GM12878 (cell line): ENCODE results near the gene SWI5. TPM values are rescaled to one million over a fixed set of nuclear protein-coding genes. Genes with fewer than 3 reads are reported as not detected.

Experiments
- BCL11A ChIP-seq: IDR thresholded peaks from 2 replicates; pipeline ENCODE4 v1.6.1; 2011; ENCODE audit warnings: low read depth, low read length
- BCLAF1 ChIP-seq: fragments of 450-650 bp; IDR thresholded peaks from 2 replicates; pipeline ENCODE4 v1.6.1; 2017; ENCODE audit warnings: antibody characterized with exemption, mild to moderate bottlenecking, moderate library complexity
- CHD4 ChIP-seq: fragments of 200-600 bp; sonication (generic); IDR thresholded peaks from 2 replicates; pipeline ENCODE4 v1.6.1; 2016; ENCODE audit warnings: mild to moderate bottlenecking
- CREB1 ChIP-seq: IDR thresholded peaks from 2 replicates; pipeline ENCODE4 v1.6.1; 2012; ENCODE audit warnings: low read depth, mild to moderate bottlenecking, inconsistent platforms
- DPF2 ChIP-seq: fragments of 450-650 bp; IDR thresholded peaks from 2 replicates; pipeline ENCODE4 v1.6.1; 2017; ENCODE audit warnings: mild to moderate bottlenecking
- EED ChIP-seq: sonication (generic); IDR thresholded peaks from 2 replicates; pipeline ENCODE4 v1.6.1; 2016; ENCODE audit warnings: antibody characterized with exemption, low read depth
- EGR1 ChIP-seq, 2 experiments: IDR thresholded peaks; 1 replicate in 1 of 2; 2 replicates in 1 of 2; pipeline ENCODE4 v1.6.1; 2011 to 2012; ENCODE audit warnings: low read depth in 2 of 2, low read length in 2 of 2, borderline replicate concordance in 1 of 2, mild to moderate bottlenecking in 1 of 2, moderate library complexity in 1 of 2
- HDAC6 ChIP-seq: fragments of 200-600 bp; sonication (generic); IDR thresholded peaks from one replicate; pipeline ENCODE4 v1.8.0; 2017; ENCODE audit warnings: antibody characterized with exemption; ENCODE audit not compliant: unreplicated experiment
- JUNB ChIP-seq: IDR thresholded peaks from 2 replicates; pipeline ENCODE4 v1.6.1; 2016; ENCODE audit warnings: antibody characterized with exemption, mild to moderate bottlenecking
- LARP7 ChIP-seq: fragments of 450-650 bp; IDR thresholded peaks from 2 replicates; pipeline ENCODE4 v1.6.1; 2017; ENCODE audit warnings: mild to moderate bottlenecking
- MTA2 ChIP-seq: fragments of 450-650 bp; IDR thresholded peaks from 2 replicates; pipeline ENCODE4 v1.6.1; 2016; ENCODE audit warnings: low read depth, mild to moderate bottlenecking, moderate library complexity
- MTA3 ChIP-seq: IDR thresholded peaks from 2 replicates; pipeline ENCODE4 v1.6.1; 2012; ENCODE audit warnings: low read length, inconsistent platforms, borderline replicate concordance
- PAX5 ChIP-seq: IDR thresholded peaks from 2 replicates; pipeline ENCODE4 v1.6.1; 2011; ENCODE audit warnings: low read depth, low read length, borderline replicate concordance
- PKNOX1 ChIP-seq: fragments of 450-650 bp; IDR thresholded peaks from 2 replicates; pipeline ENCODE4 v1.6.1; 2016; ENCODE audit warnings: mild to moderate bottlenecking
- RAD51 ChIP-seq: fragments of 450-650 bp; IDR thresholded peaks from 2 replicates; pipeline ENCODE4 v1.6.1; 2016; ENCODE audit warnings: moderate library complexity, mild to moderate bottlenecking, inconsistent platforms
- RFX5 ChIP-seq: IDR thresholded peaks from 2 replicates; pipeline ENCODE4 v1.6.1; 2011; ENCODE audit warnings: low read depth, low read length, improper control_type of control experiment
- SREBF2 ChIP-seq: IDR thresholded peaks from 2 replicates; pipeline ENCODE4 v1.6.1; 2012; ENCODE audit warnings: mild to moderate bottlenecking, low read length
- ZBTB4 ChIP-seq: fragments of 450-650 bp; formaldehyde crosslinking; IDR thresholded peaks from 2 replicates; pipeline ENCODE4 v1.4.0; 2022; ENCODE audit warnings: mild to moderate bottlenecking, moderate library complexity
- ZNF384 ChIP-seq: IDR thresholded peaks from 2 replicates; pipeline ENCODE4 v1.6.1; 2012; ENCODE audit warnings: low read depth, mild to moderate bottlenecking, low read length, improper control_type of control experiment, borderline replicate concordance
- polyA plus RNA-seq, 11 experiments: library from polyadenylated mRNA; depleted of rRNA in 4 of 11; unstranded in 6 of 11; stranded (reverse) in 5 of 11; fragments of >200 nt; fragmentation: Nextera tagmentation in 4 of 11; fragmentation: Illumina TruSeq in 1 of 11; extraction: Ambion mirVana in 4 of 11; extraction: Trizol in 1 of 11; gene quantifications; 1 replicate in 1 of 11; 2 replicates in 10 of 11; pipeline versions ENCODE4 v1.2.1 to v1.2.3, GENCODE V29; 2011 to 2016; ENCODE audit warnings: inconsistent platforms in 2 of 11, missing spikeins in 2 of 11, low read depth in 1 of 11
- total RNA-seq, 4 experiments: library from RNA; depleted of rRNA in 3 of 4; stranded (reverse); fragments of >200 nt in 3 of 4; fragmentation: Illumina TruSeq in 1 of 4; extraction: Trizol in 1 of 4; gene quantifications; 2 replicates each; pipeline versions ENCODE4 v1.2.1 to v1.2.3, GENCODE V29; 2013 to 2021
- TF ChIP-seq, protein P1 (sequence below), 3 experiments: IDR thresholded peaks in 2 of 3; conservative IDR thresholded peaks in 1 of 3; 2 replicates each; pipeline ENCODE4 v1.5.1; 2011; ENCODE audit warnings: low read depth in 3 of 3, low read length in 3 of 3, mild to moderate bottlenecking in 3 of 3, control low read depth in 2 of 3, moderate library complexity in 2 of 3, inconsistent platforms in 1 of 3, mixed read lengths in 1 of 3; ENCODE audit not compliant: control insufficient read depth in 2 of 3, insufficient read depth in 1 of 3; ENCODE audit errors: extremely low read depth in 1 of 3
- TF ChIP-seq, protein P2 (sequence below): fragments of 450-650 bp; IDR thresholded peaks from 2 replicates; pipeline ENCODE4 v1.6.1; 2018; ENCODE audit warnings: borderline replicate concordance, mild to moderate bottlenecking; ENCODE audit not compliant: partially characterized antibody

The SWI5 gene
- total and polyA plus RNA-seq, 10 of the 15 experiments (the other 5 are each of a cell fraction or from before 2014, with no cell fraction given): 13.3 to 36.2 (median 18.1) TPM

DNA sequence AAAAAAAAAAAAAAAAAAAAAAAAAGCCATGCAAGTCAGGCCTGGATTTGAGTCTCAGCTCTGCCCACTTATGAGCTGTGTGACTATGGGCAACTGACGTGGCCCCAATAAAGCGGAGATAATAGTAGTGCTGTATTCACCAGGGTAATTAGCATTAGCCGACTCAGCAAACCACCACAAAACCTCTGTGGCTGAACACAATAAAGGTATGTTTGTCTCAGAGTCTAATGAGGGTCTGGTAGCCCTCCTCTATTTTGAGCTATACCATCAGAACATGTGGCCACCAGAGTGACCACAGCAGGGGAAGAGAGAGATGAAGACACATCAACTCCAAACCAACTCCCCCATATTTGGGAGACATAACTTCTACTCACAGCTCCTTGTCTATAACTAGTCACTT, 15.9 kb downstream of the SWI5 start (continued):
- TF ChIP-seq RFX5 (no peak), HDAC6 (no peak), EGR1 (IDR thresholded peaks at IDR 0.05; ENCODE audit: borderline replicate concordance in 1 of 2, low read depth in 2 of 2, low read length in 2 of 2) (no peak), ZNF384 (peak; percentile 72), EED (no peak), CHD4 (no peak), SREBF2 (no peak), BCL11A (peak; percentile 66; the same call in 1 of the 2 replicates), PKNOX1 (no peak), RAD51 (peak; percentile 23; the same call in 1 of the 2 replicates), DPF2 (0 out of 2 replicates have a peak, but pooled peaks have one; percentile 32), MTA2 (peak; percentile 94), PAX5 (no peak), ZBTB4 (CRISPR knock-in tag) (no peak), LARP7 (no peak), CREB1 (no peak), JUNB (no peak), MTA3 (no peak), BCLAF1 (no peak)
- TF ChIP-seq, protein P1, sequence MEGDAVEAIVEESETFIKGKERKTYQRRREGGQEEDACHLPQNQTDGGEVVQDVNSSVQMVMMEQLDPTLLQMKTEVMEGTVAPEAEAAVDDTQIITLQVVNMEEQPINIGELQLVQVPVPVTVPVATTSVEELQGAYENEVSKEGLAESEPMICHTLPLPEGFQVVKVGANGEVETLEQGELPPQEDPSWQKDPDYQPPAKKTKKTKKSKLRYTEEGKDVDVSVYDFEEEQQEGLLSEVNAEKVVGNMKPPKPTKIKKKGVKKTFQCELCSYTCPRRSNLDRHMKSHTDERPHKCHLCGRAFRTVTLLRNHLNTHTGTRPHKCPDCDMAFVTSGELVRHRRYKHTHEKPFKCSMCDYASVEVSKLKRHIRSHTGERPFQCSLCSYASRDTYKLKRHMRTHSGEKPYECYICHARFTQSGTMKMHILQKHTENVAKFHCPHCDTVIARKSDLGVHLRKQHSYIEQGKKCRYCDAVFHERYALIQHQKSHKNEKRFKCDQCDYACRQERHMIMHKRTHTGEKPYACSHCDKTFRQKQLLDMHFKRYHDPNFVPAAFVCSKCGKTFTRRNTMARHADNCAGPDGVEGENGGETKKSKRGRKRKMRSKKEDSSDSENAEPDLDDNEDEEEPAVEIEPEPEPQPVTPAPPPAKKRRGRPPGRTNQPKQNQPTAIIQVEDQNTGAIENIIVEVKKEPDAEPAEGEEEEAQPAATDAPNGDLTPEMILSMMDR (IDR thresholded peaks at IDR 0.05 in 2 of 3, conservative IDR thresholded peaks at IDR 0.05 in 1 of 3; ENCODE audit: control insufficient read depth in 2 of 3, extremely low read depth in 1 of 3, insufficient read depth in 1 of 3, low read depth in 3 of 3, low read length in 3 of 3): no peak
- TF ChIP-seq, protein P2, sequence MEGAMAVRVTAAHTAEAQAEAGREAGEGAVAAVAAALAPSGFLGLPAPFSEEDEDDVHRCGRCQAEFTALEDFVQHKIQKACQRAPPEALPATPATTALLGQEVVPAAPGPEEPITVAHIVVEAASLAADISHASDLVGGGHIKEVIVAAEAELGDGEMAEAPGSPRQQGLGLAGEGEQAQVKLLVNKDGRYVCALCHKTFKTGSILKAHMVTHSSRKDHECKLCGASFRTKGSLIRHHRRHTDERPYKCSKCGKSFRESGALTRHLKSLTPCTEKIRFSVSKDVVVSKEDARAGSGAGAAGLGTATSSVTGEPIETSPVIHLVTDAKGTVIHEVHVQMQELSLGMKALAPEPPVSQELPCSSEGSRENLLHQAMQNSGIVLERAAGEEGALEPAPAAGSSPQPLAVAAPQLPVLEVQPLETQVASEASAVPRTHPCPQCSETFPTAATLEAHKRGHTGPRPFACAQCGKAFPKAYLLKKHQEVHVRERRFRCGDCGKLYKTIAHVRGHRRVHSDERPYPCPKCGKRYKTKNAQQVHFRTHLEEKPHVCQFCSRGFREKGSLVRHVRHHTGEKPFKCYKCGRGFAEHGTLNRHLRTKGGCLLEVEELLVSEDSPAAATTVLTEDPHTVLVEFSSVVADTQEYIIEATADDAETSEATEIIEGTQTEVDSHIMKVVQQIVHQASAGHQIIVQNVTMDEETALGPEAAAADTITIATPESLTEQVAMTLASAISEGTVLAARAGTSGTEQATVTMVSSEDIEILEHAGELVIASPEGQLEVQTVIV: no peak
